KOPT-K1 (cell line): ENCODE measurements around the gene MAIP1.

ENCODE experiments used
- H3K27ac ChIP-seq: fragments of 200-600 bp; sonication (generic); 2 replicates; pipeline ENCODE4 v1.5.1; 2016; ENCODE audit warnings: antibody characterized with exemption, mild to moderate bottlenecking, low read depth, low read length; ENCODE audit not compliant: poor library complexity, severe bottlenecking
- H3K36me3 ChIP-seq: fragments of 200-600 bp; sonication (generic); 2 replicates; pipeline ENCODE4 v1.5.1; 2017; ENCODE audit warnings: antibody characterized with exemption, mild to moderate bottlenecking, low read length, moderate library complexity; ENCODE audit not compliant: insufficient read depth
- H3K9me3 ChIP-seq: fragments of 200-600 bp; sonication (generic); 2 replicates; pipeline ENCODE4 v1.5.1; 2017; ENCODE audit warnings: antibody characterized with exemption, low read length, mild to moderate bottlenecking; ENCODE audit not compliant: insufficient read depth, poor library complexity, severe bottlenecking

The MAIP1 gene

GRCh38 chr2:199992296-199992695 lies 36.9 kb downstream of the MAIP1 start:
- no peaks in the 10 kb centered on the region for H3K36me3 ChIP-seq
- no peaks in the 10 kb centered on the region for H3K9me3 ChIP-seq
- H3K27ac ChIP-seq: no peak overlapping the region

GRCh38 chr2:199994371-199994770 lies 39.0 kb downstream of the MAIP1 start:
- Histone ChIP-seq H3K36me3 (no peaks in the 10 kb centered on the region), H3K27ac (no peak overlapping the region), H3K9me3 (no peaks in the 10 kb centered on the region)

DNA sequence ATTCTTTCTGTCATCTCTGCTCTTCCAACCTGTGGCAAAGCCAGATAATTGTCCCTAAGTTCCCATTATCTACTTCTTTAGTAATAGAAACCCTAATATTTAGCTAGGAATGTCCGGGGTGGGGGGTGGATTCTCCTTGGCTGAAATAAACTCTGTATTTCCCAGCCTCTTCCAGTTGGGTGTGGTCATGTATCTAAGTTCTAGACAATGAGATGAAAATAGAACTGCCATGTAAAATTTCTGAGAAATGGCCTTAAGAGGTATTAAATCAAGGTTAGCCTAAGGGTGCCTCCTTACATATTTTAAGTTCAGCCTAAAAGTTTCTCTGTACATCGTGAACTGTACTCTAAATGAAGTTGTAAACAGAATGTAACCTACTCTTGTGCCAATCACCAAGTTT lies 39.5 kb downstream of the MAIP1 start:
- Histone ChIP-seq H3K9me3 (no peaks in the 10 kb centered on the region), H3K27ac (no peak overlapping the region)

GRCh38 chr2:199997296-199997695 lies 41.9 kb downstream of the MAIP1 start:
- H3K9me3 ChIP-seq: no peaks in the 10 kb centered on the region

More for the DNA sequence above, 39.5 kb downstream of the MAIP1 start:
- H3K36me3 ChIP-seq: no peaks in the 10 kb centered on the region

DNA sequence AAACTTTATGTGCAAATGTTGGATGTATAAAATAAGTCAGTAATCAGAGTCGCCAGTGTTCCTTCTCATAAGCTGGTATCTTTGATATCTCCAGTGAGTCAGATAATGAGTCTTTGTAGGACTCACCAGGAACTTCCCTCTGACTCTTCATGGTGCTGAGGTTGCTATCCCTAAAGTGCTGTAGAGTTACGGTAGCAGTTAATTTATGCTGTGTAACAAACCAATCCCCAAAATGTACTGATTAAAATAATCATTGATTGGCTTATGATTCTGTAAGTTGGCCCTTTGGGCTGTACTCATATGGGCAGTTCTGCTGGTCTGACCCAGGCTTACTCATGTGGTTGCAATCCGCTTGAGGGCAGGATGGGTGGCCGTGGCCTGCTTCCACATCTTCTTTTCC lies 43.8 kb downstream of the MAIP1 start:
- Histone ChIP-seq H3K36me3 (no peaks in the 10 kb centered on the region), H3K9me3 (no peaks in the 10 kb centered on the region)

More at GRCh38 chr2:199997296-199997695, 41.9 kb downstream of the MAIP1 start:
- Histone ChIP-seq H3K36me3 (no peaks in the 10 kb centered on the region), H3K27ac (no peak overlapping the region)

GRCh38 chr2:200000444-200001163 lies 45.2 kb downstream of the MAIP1 start:
- H3K36me3 ChIP-seq: no peaks in the 10 kb centered on the region
- H3K27ac ChIP-seq: no peak overlapping the region

More for the DNA sequence above, 43.8 kb downstream of the MAIP1 start:
- H3K27ac ChIP-seq: no peak overlapping the region

DNA sequence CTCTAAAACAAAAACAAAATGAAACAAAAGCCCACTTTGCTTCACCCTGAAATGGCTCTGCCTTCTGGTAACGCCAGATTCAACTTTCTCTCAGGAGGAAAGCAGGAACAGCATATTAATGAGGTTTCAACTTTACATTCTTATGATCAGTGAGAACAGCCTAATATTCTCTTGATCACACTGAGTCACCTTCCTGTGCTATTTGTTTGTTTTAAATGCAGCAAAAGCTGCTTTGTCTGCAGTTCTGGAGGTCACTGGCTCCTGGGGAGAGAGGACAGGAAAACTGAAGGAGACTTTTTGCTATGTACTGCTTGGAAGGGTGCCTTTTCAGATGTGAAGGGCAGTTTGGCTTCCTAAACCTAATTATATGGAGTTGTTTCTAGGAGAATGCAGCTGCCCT lies 48.1 kb downstream of the MAIP1 start:
- Histone ChIP-seq H3K36me3 (no peaks in the 10 kb centered on the region), H3K9me3 (peaks cover 7% of the 10 kb centered on the region), H3K27ac (no peak overlapping the region)

More at GRCh38 chr2:200000444-200001163, 45.2 kb downstream of the MAIP1 start:
- H3K9me3 ChIP-seq: peaks cover under 1% of the 10 kb centered on the region

DNA sequence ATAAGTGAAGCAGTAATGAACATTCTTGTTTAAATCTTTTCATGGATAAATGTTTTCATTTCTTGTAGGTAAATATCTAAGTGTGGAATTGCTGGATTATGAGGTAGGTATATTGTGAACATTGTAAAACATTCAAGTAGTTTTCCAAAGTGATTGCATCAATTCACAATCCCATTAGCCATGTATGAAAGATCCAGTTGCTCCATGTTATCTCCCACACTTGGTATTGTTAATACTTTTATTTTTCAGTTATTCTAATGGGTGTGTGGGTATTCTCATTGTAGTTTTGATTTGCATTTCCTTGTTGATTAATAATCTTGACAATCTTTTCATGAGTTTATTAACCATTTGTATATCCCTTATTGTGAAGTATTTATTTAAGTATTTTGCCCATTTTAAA lies 50.3 kb downstream of the MAIP1 start:
- no peak overlapping the region for H3K27ac ChIP-seq
- H3K36me3 ChIP-seq: no peaks in the 10 kb centered on the region
- H3K9me3 ChIP-seq: peaks cover 7% of the 10 kb centered on the region

DNA sequence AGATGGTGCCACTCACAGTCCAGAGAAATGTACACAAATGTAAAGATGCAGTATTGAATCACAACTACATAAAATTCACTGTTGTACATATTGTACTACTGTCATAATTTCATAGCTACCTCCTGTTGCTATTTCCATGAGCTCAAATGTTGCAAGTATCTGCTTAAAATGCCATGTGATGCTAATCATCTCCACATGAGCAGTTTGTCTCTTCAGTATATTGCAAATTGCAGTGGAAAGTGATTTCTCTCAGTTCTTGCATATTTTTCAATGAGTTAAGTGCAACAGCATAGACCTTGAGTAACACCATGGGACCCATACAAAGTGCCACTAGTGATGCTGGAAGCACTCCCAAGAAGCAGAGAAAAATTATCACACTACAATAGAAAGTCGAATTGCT lies 51.9 kb downstream of the MAIP1 start:
- Histone ChIP-seq H3K27ac (no peak overlapping the region), H3K36me3 (no peaks in the 10 kb centered on the region), H3K9me3 (peaks cover 7% of the 10 kb centered on the region)

GRCh38 chr2:200012401-200012800 lies 57.0 kb downstream of the MAIP1 start:
- Histone ChIP-seq H3K27ac (no peak overlapping the region), H3K9me3 (no peaks in the 10 kb centered on the region), H3K36me3 (no peaks in the 10 kb centered on the region)
